HUES48 (cell line): Measurements from ENCODE around the gene PDK2.

ENCODE experiments used
- H3K27ac ChIP-seq: one replicate; pipeline ENCODE4 v1.7.0; 2013; ENCODE audit warnings: low read depth, low read length, inconsistent platforms
- H3K27me3 ChIP-seq: 2 replicates; pipeline ENCODE4 v1.6.1; 2013; ENCODE audit warnings: mild to moderate bottlenecking, low read length; ENCODE audit not compliant: control insufficient read depth, insufficient read depth
- H3K36me3 ChIP-seq: 2 replicates; pipeline ENCODE4 v1.6.1; 2013; ENCODE audit warnings: low read length; ENCODE audit not compliant: control insufficient read depth, insufficient read depth
- H3K4me1 ChIP-seq: 2 replicates; pipeline ENCODE4 v1.6.1; 2013; ENCODE audit warnings: mild to moderate bottlenecking, low read length; ENCODE audit not compliant: control insufficient read depth, insufficient read depth
- H3K4me3 ChIP-seq: 2 replicates; pipeline ENCODE4 v1.5.1; 2013; ENCODE audit warnings: mild to moderate bottlenecking, low read depth, low read length
- H3K9ac ChIP-seq: 2 replicates; pipeline ENCODE4 v1.6.1; 2013; ENCODE audit warnings: mild to moderate bottlenecking, low read depth, low read length, moderate library complexity
- H3K9me3 ChIP-seq: 2 replicates; pipeline ENCODE4 v1.6.1; 2013; ENCODE audit warnings: low read length; ENCODE audit not compliant: control insufficient read depth, insufficient read depth

PDK2 gene

GRCh38 chr17:50148226-50149090 lies 53.3 kb downstream of the PDK2 start:
- Histone ChIP-seq H3K27ac (peak overlapping the region; percentile 8), H3K27me3 (peaks cover 18% of the 10 kb centered on the region), H3K9me3 (no peaks in the 10 kb centered on the region), H3K4me1 (peaks cover 32% of the 10 kb centered on the region; the same call in 1 of the 2 replicates), H3K4me3 (peak overlapping the region; percentile 46), H3K36me3 (peaks cover 3% of the 10 kb centered on the region), H3K9ac (no peak overlapping the region)

GRCh38 chr17:50149091-50149416 lies 53.9 kb downstream of the PDK2 start:
- Histone ChIP-seq H3K27ac (no peak overlapping the region), H3K9ac (no peak overlapping the region), H3K4me1 (peaks cover 32% of the 10 kb centered on the region; the same call in 1 of the 2 replicates), H3K4me3 (peak overlapping the region; percentile 79), H3K27me3 (peaks cover 18% of the 10 kb centered on the region), H3K36me3 (peaks cover 3% of the 10 kb centered on the region), H3K9me3 (no peaks in the 10 kb centered on the region)

- Histone ChIP-seq H3K27ac (no peak overlapping the region), H3K36me3 (no peaks in the 10 kb centered on the region; the same call in 1 of the 2 replicates), H3K9me3 (no peaks in the 10 kb centered on the region), H3K9ac (no peak overlapping the region), H3K4me3 (peak overlapping the region; percentile 79), H3K4me1 (peaks cover 32% of the 10 kb centered on the region; the same call in 1 of the 2 replicates), H3K27me3 (peaks cover 18% of the 10 kb centered on the region)
Observed at GRCh38 chr17:50149417-50150353, 54.5 kb downstream of the PDK2 start.

GRCh38 chr17:50150354-50151040 lies 55.3 kb downstream of the PDK2 start, which contains the start of gene PPP1R9B:
Gene PPP1R9B (minus strand): TSS chr17:50150677. CDS start chr17:50150513, 164 bp downstream.
- Histone ChIP-seq H3K27me3 (peaks cover 18% of the 10 kb centered on the region), H3K4me1 (peaks cover 32% of the 10 kb centered on the region; the same call in 1 of the 2 replicates), H3K4me3 (peak within 1 kb of the TSS; percentile 79), H3K9ac (no peak within 1 kb of the TSS), H3K36me3 (no peaks in the 10 kb centered on the region), H3K9me3 (no peaks in the 10 kb centered on the region), H3K27ac (peak within 1 kb of the TSS; percentile 39)

GRCh38 chr17:50151041-50151936 lies 56.1 kb downstream of the PDK2 start:
- Histone ChIP-seq H3K9ac (no peak overlapping the region), H3K4me1 (peaks cover 32% of the 10 kb centered on the region; the same call in 1 of the 2 replicates)

GRCh38 chr17:50151937-50152547 lies 56.9 kb downstream of the PDK2 start:
- H3K27me3 ChIP-seq: peaks cover 18% of the 10 kb centered on the region
- H3K4me1 ChIP-seq: peaks cover 26% of the 10 kb centered on the region; the same call in 1 of the 2 replicates
- H3K27ac ChIP-seq: peak overlapping the region; percentile 76
- no peaks in the 10 kb centered on the region for H3K36me3 ChIP-seq
- H3K4me3 ChIP-seq: peak overlapping the region; percentile 79
- H3K9ac ChIP-seq: no peak overlapping the region
- H3K9me3 ChIP-seq: no peaks in the 10 kb centered on the region

More at GRCh38 chr17:50151041-50151936, 56.1 kb downstream of the PDK2 start:
- H3K27ac ChIP-seq: peak overlapping the region; percentile 39
- H3K27me3 ChIP-seq: peaks cover 18% of the 10 kb centered on the region
- peak overlapping the region; percentile 79 for H3K4me3 ChIP-seq
- no peaks in the 10 kb centered on the region for H3K9me3 ChIP-seq
- H3K36me3 ChIP-seq: no peaks in the 10 kb centered on the region

GRCh38 chr17:50152736-50153135 lies 57.6 kb downstream of the PDK2 start:
- H3K4me1 ChIP-seq: peaks cover 22% of the 10 kb centered on the region; the same call in 1 of the 2 replicates
- H3K27ac ChIP-seq: peak overlapping the region; percentile 76
- H3K9me3 ChIP-seq: no peaks in the 10 kb centered on the region
- H3K4me3 ChIP-seq: no peak overlapping the region
- H3K9ac ChIP-seq: no peak overlapping the region
- H3K27me3 ChIP-seq: peaks cover 18% of the 10 kb centered on the region
- no peaks in the 10 kb centered on the region for H3K36me3 ChIP-seq

- no peaks in the 10 kb centered on the region for H3K36me3 ChIP-seq
- H3K9ac ChIP-seq: no peak overlapping the region
- peaks cover 14% of the 10 kb centered on the region; the same call in 1 of the 2 replicates for H3K4me1 ChIP-seq
- peaks cover 18% of the 10 kb centered on the region for H3K27me3 ChIP-seq
- H3K4me3 ChIP-seq: no peak overlapping the region
- no peak overlapping the region for H3K27ac ChIP-seq
- H3K9me3 ChIP-seq: no peaks in the 10 kb centered on the region
Observed at GRCh38 chr17:50153650-50154575, 58.8 kb downstream of the PDK2 start.

GRCh38 chr17:50154604-50155003 lies 59.5 kb downstream of the PDK2 start:
- no peaks in the 10 kb centered on the region for H3K9me3 ChIP-seq
- H3K4me3 ChIP-seq: no peak overlapping the region
- H3K27ac ChIP-seq: no peak overlapping the region
- peaks cover 14% of the 10 kb centered on the region; the same call in 1 of the 2 replicates for H3K4me1 ChIP-seq
- no peak overlapping the region for H3K9ac ChIP-seq
- H3K36me3 ChIP-seq: no peaks in the 10 kb centered on the region
- H3K27me3 ChIP-seq: peaks cover 12% of the 10 kb centered on the region
